ENCODE data around the gene FKRP. TPM values are rescaled to one million over a fixed set of nuclear protein-coding genes. Genes with fewer than 3 reads are reported as not detected.

FKRP gene
- total RNA-seq, 1 experiment from 2014 or later = 24.1 TPM

DNA sequence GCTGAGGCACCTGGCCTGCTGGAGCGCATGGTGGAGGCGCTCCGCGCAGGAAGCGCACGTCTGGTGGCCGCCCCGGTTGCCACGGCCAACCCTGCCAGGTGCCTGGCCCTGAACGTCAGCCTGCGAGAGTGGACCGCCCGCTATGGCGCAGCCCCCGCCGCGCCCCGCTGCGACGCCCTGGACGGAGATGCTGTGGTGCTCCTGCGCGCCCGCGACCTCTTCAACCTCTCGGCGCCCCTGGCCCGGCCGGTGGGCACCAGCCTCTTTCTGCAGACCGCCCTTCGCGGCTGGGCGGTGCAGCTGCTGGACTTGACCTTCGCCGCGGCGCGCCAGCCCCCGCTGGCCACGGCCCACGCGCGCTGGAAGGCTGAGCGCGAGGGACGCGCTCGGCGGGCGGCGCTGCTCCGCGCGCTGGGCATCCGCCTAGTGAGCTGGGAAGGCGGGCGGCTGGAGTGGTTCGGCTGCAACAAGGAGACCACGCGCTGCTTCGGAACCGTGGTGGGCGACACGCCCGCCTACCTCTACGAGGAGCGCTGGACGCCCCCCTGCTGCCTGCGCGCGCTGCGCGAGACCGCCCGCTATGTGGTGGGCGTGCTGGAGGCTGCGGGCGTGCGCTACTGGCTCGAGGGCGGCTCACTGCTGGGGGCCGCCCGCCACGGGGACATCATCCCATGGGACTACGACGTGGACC, 10.1 kb downstream of the FKRP start:
- Mint-ChIP-seq H3K4me1 (peaks cover 9% of the 10 kb centered on the region), H3K36me3 (peaks cover 10% of the 10 kb centered on the region), H3K9me3 (no peaks in the 10 kb centered on the region), H3K27me3 (ENCODE audit: low read depth) (no peaks in the 10 kb centered on the region; the same call in 1 of the 2 replicates), H3K27ac (no peak overlapping the region), H3K4me3 (no peak overlapping the region)
- ChIA-PET CTCF (interaction anchor here (0.8 to 4.4 kb wide), 7 partner anchors 11 to 939 kb away, joined by 3 to 33 read pairs (median 7); no protein-coding TSS in a partner anchor), POLR2A (no interaction called here)
- ATAC-seq = no peak
- no peak for DNase-seq (ENCODE audit: low spot score)
- TF ChIP-seq TP53 (CRISPR knock-in tag; IDR thresholded peaks at IDR 0.05) (no peak), FOXJ3 (CRISPR knock-in tag; IDR thresholded peaks at IDR 0.05; ENCODE audit: borderline replicate concordance) (no peak), ZNF219 (CRISPR knock-in tag; IDR thresholded peaks at IDR 0.05; ENCODE audit: borderline replicate concordance) (no peak)

DNA sequence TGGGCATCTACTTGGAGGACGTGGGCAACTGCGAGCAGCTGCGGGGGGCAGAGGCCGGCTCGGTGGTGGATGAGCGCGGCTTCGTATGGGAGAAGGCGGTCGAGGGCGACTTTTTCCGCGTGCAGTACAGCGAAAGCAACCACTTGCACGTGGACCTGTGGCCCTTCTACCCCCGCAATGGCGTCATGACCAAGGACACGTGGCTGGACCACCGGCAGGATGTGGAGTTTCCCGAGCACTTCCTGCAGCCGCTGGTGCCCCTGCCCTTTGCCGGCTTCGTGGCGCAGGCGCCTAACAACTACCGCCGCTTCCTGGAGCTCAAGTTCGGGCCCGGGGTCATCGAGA, 10.7 kb downstream of the FKRP start:
- DNase-seq (ENCODE audit: low spot score) (no peak), ATAC-seq (no peak)
- no peaks in the 10 kb centered on the region for H3K9me3 Mint-ChIP-seq
- H3K36me3 Mint-ChIP-seq = peaks cover 10% of the 10 kb centered on the region
- H3K4me1 Mint-ChIP-seq = peaks cover 9% of the 10 kb centered on the region
- H3K27me3 Mint-ChIP-seq (ENCODE audit: low read depth) = no peaks in the 10 kb centered on the region; the same call in 1 of the 2 replicates
- no peak overlapping the region for H3K27ac Mint-ChIP-seq
- no peak overlapping the region for H3K4me3 Mint-ChIP-seq
- TF ChIP-seq ATF1 (CRISPR knock-in tag; IDR thresholded peaks at IDR 0.05) = 0 out of 2 replicates have a peak, but pooled peaks have one; percentile 14
- no peak for TF ChIP-seq NFYB (CRISPR knock-in tag; conservative IDR thresholded peaks at IDR 0.05; ENCODE audit: low read depth)
- TF ChIP-seq, protein P1, sequence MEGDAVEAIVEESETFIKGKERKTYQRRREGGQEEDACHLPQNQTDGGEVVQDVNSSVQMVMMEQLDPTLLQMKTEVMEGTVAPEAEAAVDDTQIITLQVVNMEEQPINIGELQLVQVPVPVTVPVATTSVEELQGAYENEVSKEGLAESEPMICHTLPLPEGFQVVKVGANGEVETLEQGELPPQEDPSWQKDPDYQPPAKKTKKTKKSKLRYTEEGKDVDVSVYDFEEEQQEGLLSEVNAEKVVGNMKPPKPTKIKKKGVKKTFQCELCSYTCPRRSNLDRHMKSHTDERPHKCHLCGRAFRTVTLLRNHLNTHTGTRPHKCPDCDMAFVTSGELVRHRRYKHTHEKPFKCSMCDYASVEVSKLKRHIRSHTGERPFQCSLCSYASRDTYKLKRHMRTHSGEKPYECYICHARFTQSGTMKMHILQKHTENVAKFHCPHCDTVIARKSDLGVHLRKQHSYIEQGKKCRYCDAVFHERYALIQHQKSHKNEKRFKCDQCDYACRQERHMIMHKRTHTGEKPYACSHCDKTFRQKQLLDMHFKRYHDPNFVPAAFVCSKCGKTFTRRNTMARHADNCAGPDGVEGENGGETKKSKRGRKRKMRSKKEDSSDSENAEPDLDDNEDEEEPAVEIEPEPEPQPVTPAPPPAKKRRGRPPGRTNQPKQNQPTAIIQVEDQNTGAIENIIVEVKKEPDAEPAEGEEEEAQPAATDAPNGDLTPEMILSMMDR (IDR thresholded peaks at IDR 0.05) = no peak
- POLR2A ChIA-PET = no interaction called here
- CTCF ChIA-PET = interaction anchor here (0.9 to 4.4 kb wide), 4 partner anchors 11 to 234 kb away, joined by 3 to 33 read pairs (median 19); no protein-coding TSS in a partner anchor

DNA sequence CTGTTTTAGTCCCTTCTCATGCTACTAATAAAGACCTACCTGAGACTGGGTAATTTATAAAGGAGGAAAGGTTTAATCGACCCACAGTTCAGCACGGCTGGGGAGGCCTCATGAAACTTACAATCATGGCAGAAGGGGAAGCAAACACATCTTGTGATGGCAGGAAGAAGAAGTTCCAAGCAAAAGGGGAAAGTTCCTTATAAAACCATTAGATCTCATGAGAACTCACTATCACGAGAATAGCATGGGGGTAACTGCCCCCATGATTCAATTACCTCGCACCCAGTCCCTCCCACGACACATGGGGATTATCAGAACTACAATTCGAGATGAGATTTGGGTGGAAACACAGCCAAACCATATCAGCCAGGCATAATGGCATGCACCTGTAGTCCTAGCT, 13.3 kb downstream of the FKRP start:
- H3K27ac Mint-ChIP-seq = no peak overlapping the region
- TF ChIP-seq, protein P2, sequence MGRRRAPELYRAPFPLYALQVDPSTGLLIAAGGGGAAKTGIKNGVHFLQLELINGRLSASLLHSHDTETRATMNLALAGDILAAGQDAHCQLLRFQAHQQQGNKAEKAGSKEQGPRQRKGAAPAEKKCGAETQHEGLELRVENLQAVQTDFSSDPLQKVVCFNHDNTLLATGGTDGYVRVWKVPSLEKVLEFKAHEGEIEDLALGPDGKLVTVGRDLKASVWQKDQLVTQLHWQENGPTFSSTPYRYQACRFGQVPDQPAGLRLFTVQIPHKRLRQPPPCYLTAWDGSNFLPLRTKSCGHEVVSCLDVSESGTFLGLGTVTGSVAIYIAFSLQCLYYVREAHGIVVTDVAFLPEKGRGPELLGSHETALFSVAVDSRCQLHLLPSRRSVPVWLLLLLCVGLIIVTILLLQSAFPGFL (CRISPR knock-in tag; IDR thresholded peaks at IDR 0.05; ENCODE audit: borderline replicate concordance) = no peak
- TF ChIP-seq, protein P3, sequence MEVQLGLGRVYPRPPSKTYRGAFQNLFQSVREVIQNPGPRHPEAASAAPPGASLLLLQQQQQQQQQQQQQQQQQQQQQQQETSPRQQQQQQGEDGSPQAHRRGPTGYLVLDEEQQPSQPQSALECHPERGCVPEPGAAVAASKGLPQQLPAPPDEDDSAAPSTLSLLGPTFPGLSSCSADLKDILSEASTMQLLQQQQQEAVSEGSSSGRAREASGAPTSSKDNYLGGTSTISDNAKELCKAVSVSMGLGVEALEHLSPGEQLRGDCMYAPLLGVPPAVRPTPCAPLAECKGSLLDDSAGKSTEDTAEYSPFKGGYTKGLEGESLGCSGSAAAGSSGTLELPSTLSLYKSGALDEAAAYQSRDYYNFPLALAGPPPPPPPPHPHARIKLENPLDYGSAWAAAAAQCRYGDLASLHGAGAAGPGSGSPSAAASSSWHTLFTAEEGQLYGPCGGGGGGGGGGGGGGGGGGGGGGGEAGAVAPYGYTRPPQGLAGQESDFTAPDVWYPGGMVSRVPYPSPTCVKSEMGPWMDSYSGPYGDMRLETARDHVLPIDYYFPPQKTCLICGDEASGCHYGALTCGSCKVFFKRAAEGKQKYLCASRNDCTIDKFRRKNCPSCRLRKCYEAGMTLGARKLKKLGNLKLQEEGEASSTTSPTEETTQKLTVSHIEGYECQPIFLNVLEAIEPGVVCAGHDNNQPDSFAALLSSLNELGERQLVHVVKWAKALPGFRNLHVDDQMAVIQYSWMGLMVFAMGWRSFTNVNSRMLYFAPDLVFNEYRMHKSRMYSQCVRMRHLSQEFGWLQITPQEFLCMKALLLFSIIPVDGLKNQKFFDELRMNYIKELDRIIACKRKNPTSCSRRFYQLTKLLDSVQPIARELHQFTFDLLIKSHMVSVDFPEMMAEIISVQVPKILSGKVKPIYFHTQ (CRISPR knock-in tag; IDR thresholded peaks at IDR 0.05) = no peak
- no peak for TF ChIP-seq KAT7 (CRISPR knock-in tag; IDR thresholded peaks at IDR 0.05; ENCODE audit: borderline replicate concordance)
- no peak for TF ChIP-seq GABPB1 (CRISPR knock-in tag; IDR thresholded peaks at IDR 0.05)
- TF ChIP-seq SMAD3 (CRISPR knock-in tag; IDR thresholded peaks at IDR 0.05; ENCODE audit: borderline replicate concordance) = no peak
- TF ChIP-seq GRHL2 (CRISPR knock-in tag; IDR thresholded peaks at IDR 0.05; ENCODE audit: insufficient replicate concordance, severe bottlenecking) = no peak
- no peak for TF ChIP-seq PRRX2 (CRISPR knock-in tag; IDR thresholded peaks at IDR 0.05)
- TF ChIP-seq ELF4 (CRISPR knock-in tag; IDR thresholded peaks at IDR 0.05; ENCODE audit: low read depth) = no peak
- no peak for TF ChIP-seq NR1H2 (CRISPR knock-in tag; IDR thresholded peaks at IDR 0.05)
- 0 out of 2 replicates have a peak, but pooled peaks cover 2% of the 10 kb centered on the region for H3K36me3 Mint-ChIP-seq
- ATAC-seq (no peak), DNase-seq (ENCODE audit: low spot score) (no peak)
- H3K27me3 Mint-ChIP-seq (ENCODE audit: low read depth) = no peaks in the 10 kb centered on the region; the same call in 1 of the 2 replicates
- H3K4me1 Mint-ChIP-seq = peaks cover 9% of the 10 kb centered on the region
- ChIA-PET CTCF (interaction anchor here (2.0 to 4.4 kb wide), 3 partner anchors 8 to 80 kb away, joined by 4 to 33 read pairs (median 31); no protein-coding TSS in a partner anchor), POLR2A (no interaction called here)
- H3K4me3 Mint-ChIP-seq = no peak overlapping the region
- H3K9me3 Mint-ChIP-seq = no peaks in the 10 kb centered on the region
